C4-2B (cell line): ENCODE results near the gene UVSSA.
A peak's percentile ranks its signal among the peaks of the same experiment; 100 is the strongest.

Experiments
- H3K27ac ChIP-seq: fragments of 450-650 bp; 2 replicates; pipeline ENCODE4 v1.5.1; 2017
- CTCF ChIP-seq: fragments of 450-650 bp; conservative IDR thresholded peaks from 2 replicates; pipeline ENCODE4 v1.5.1; 2017; ENCODE audit warnings: mild to moderate bottlenecking
- ZFX ChIP-seq: fragments of 450-650 bp; IDR thresholded peaks from 2 replicates; pipeline ENCODE4 v1.6.1; 2017

UVSSA gene

DNA sequence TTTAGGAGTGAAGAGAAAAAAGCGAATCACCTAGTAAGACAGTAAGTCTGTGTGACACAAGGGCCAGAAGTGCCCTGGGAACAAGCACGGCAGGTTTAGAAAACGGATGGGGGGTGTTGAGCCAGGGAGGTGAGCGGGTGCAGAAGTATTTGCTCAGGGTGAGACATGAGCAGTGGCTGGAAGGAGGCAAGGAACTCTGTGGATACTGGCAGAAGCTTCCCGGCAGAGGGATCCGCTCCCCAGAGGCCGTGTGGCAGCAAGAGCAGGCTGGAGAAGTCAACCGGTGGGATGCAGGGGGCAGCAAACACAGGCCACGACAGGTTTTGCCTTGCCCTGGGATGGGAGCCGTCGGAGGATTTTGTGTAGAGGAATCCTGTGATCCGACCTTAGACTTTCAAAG is 2.3 kb upstream of the UVSSA start:
- no peak for TF ChIP-seq CTCF
- no peak for TF ChIP-seq ZFX
- no peak overlapping the region for H3K27ac ChIP-seq

DNA sequence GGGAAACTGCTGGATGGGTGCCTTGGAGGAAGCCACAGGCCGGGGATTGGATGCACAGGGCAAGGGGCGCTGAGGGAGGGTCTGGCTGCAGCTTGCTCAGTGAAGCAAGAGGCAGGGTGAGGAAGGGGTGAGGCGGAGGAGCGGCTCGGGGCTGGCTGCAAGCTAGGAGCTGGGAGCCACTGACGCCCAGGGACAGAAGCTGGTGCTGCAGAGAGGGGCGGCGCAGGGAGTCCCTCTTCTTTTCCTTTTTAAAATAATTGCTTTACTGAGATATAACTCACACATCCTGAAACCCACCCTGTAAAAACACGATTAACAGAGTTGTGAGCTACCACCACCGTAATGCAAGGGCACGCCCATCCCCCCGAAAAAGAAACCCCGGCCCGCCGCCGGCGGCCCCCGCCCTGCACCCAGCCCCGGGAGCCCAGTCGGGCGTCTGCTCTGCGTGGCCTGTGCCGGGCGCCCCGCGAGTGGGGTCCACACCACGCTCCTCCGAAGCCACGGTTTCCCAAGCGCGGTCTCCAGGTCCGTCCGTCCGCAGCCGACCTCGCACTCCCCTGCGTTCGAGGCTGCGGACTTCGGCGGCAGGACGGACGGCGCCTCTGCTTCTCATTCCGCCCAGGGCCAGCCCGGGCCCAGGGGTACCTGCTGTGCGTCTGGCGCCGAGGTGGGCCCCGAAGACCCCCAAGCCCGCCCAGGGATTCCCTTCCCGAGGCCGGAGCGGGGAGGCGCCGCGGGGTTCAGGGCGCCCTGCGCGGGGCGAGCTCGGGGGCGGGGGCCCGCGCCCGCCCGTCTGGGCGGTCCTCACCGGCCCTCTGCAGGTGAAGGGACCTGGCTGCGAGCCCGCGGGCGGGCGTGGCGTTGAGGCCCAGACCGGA is 866 bp upstream of the UVSSA start:
- TF ChIP-seq ZFX (peak; percentile 62; the same call in 1 of the 2 replicates), CTCF (no peak)
- H3K27ac ChIP-seq = peak overlapping the region; percentile 91

DNA sequence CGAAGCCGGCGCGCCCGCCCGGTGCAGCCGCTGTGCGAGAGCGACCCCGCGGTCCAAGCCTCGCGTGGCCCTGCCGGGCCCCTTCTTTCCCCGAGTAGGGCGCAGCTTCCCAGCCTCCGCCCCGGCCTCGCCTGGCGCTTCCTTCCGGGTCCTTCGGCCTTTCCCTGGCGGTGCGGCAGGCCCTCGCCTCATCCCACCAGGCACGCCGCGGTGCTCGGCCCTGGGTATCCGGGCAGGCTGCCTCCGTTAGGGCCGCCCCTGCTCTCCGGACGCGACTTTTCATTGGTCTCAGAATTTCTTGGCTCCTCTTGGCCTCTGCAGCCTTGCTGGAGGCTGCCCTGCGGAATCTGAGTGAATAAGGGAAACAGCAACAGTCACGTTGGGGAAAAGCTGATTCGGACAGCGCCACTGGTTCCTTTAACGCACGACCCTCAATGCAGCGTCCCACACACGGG is 429 bp downstream of the UVSSA start:
- peak overlapping the region; percentile 91 for H3K27ac ChIP-seq
- TF ChIP-seq ZFX (peak; percentile 88; the same call in 1 of the 2 replicates), CTCF (no peak)

DNA sequence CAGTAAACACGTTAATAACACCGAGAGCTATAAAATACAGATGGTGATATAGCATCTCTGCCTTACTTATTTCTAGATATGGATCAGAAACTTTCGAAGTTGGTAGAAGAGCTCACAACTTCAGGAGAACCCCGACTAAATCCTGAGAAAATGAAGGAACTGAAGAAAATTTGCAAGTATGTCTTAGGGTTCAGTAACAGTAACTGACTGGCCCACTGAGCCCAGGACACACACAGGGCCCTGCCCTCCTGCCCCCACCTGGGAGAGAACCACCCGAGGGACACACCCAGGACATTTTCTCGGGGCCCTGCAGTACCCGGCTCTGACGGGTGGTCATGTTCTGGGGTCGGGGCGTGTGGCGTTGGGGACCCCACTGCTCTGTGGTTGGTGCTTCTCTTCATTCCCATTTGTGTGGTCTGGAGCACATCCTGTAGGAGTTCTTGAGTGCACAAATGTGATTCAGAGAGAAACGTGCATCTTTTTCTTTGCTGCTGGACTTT is 1.1 kb downstream of the UVSSA start:
- H3K27ac ChIP-seq = peak overlapping the region; percentile 91
- TF ChIP-seq ZFX = no peak
- no peak for TF ChIP-seq CTCF

DNA sequence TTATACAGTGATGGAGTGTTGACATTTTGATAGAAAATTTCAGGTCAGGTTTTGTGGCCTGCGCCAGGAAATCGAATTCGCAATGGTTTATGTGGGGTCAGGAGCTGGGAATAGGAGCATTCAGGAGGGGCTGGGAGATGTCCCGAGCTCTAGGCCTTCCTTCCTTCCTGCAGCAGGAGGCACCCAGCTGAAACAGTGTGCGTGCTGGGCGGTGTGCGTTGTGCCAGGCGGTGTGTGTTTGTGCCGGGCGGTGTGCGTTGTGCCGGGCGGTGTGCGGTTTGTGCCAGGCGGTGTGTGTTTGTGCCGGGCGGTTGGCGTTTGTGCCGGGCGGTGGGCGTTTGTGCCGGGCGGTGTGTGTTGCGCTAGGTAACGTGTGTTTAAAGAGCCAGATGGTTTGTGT is 1.7 kb downstream of the UVSSA start:
- H3K27ac ChIP-seq = peak overlapping the region; percentile 91

GRCh38 chr4:1349359-1350168 is 2.6 kb downstream of the UVSSA start:
- H3K27ac ChIP-seq = peak overlapping the region; percentile 91; the same call in 1 of the 2 replicates
- TF ChIP-seq CTCF = no peak
- no peak for TF ChIP-seq ZFX

More for the DNA sequence above, 1.7 kb downstream of the UVSSA start:
- TF ChIP-seq ZFX (no peak), CTCF (no peak)
